Measurements from ENCODE around the gene CD247.

DNA sequence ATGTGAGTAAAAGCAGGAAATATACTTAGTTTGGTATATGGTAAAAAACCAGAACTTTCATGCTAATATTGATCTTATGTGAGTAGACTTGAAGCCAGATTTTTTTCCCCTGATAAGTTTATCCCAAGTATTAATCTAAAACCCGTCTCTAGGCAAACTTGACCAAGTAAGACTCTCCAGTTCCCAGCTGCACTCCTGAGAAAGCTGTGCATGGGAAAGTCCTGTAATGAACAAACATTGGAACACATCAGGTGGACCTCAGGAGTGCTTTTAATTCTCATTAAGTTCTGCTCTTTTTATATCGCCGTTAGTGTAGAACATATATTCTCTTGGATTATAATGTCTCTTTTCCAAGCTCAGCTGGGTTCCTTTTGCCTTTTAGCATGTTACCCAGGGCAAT lies 105.0 kb downstream of the CD247 start:
- TF ChIP-seq, protein P1, sequence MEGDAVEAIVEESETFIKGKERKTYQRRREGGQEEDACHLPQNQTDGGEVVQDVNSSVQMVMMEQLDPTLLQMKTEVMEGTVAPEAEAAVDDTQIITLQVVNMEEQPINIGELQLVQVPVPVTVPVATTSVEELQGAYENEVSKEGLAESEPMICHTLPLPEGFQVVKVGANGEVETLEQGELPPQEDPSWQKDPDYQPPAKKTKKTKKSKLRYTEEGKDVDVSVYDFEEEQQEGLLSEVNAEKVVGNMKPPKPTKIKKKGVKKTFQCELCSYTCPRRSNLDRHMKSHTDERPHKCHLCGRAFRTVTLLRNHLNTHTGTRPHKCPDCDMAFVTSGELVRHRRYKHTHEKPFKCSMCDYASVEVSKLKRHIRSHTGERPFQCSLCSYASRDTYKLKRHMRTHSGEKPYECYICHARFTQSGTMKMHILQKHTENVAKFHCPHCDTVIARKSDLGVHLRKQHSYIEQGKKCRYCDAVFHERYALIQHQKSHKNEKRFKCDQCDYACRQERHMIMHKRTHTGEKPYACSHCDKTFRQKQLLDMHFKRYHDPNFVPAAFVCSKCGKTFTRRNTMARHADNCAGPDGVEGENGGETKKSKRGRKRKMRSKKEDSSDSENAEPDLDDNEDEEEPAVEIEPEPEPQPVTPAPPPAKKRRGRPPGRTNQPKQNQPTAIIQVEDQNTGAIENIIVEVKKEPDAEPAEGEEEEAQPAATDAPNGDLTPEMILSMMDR (conservative IDR thresholded peaks at IDR 0.05; ENCODE audit: low read length): no peak
- TF ChIP-seq EZH2phosphoT487 (IDR thresholded peaks at IDR 0.05; ENCODE audit: borderline replicate concordance): no peak
